H1 (cell line): ENCODE results near the gene ZBTB7A. TPM values are rescaled to one million over a fixed set of nuclear protein-coding genes. Genes with fewer than 3 reads are reported as not detected.

Experiments used
- CTCF ChIA-PET: fragments of 300-600 bp; sonication (Branson Sonifier 250); formaldehyde crosslinking; loops from one replicate; lab custom pipeline; 2021; ENCODE audit not compliant: partially characterized antibody; lab: Charles Lee
- POLR2A ChIA-PET: fragments of 300-600 bp; sonication (Branson Sonifier 250); formaldehyde crosslinking; loops from one replicate; lab custom pipeline; 2021; ENCODE audit warnings: inconsistent platforms; ENCODE audit not compliant: partially characterized antibody; lab: Charles Lee
- DNase-seq, 2 experiments: peaks; one replicate each; pipeline versions ENCODE4 v3.0.0 to v3.0.0-alpha.2; 2010 to 2022; ENCODE audit warnings: low spot score in 2 of 2, low read depth in 1 of 2, mixed read lengths in 1 of 2
- FAIRE-seq: peaks from 2 replicates; lab custom pipeline; 2011; peaks lifted over from hg19 to GRCh38; lab: Jason Lieb, UNC
- H2AFZ ChIP-seq: 2 replicates; pipeline ENCODE4 v1.8.1; 2012; ENCODE audit warnings: low read length, inconsistent platforms
- H2AK5ac ChIP-seq: 2 replicates; pipeline ENCODE4 v1.6.1; 2013; ENCODE audit warnings: low read depth, low read length
- H2BK120ac ChIP-seq: replicated peaks from 2 replicates; pipeline ENCODE3; 2013; ENCODE audit warnings: low read depth, low read length, inconsistent platforms
- H2BK12ac ChIP-seq: 2 replicates; pipeline ENCODE4 v1.6.1; 2013; ENCODE audit warnings: low read depth, low read length
- H2BK15ac ChIP-seq: 2 replicates; pipeline ENCODE4 v1.6.1; 2013; ENCODE audit warnings: low read length
- H2BK20ac ChIP-seq: 2 replicates; pipeline ENCODE4 v1.6.1; 2013; ENCODE audit warnings: low read length
- H2BK5ac ChIP-seq: 2 replicates; pipeline ENCODE4 v1.6.1; 2013; ENCODE audit warnings: low read depth, low read length
- H3K14ac ChIP-seq: 2 replicates; pipeline ENCODE4 v1.6.1; 2013; ENCODE audit warnings: inconsistent platforms; ENCODE audit not compliant: insufficient read length
- H3K18ac ChIP-seq: 2 replicates; pipeline ENCODE4 v1.6.1; 2013; ENCODE audit warnings: low read length; ENCODE audit errors: extremely low read depth
- H3K23ac ChIP-seq: 2 replicates; pipeline ENCODE4 v1.6.1; 2013; ENCODE audit warnings: inconsistent platforms; ENCODE audit not compliant: insufficient read length
- H3K23me2 ChIP-seq: 2 replicates; pipeline ENCODE4 v1.6.1; 2013; ENCODE audit warnings: low read depth, low read length
- H3K27ac ChIP-seq: 2 replicates; pipeline ENCODE4 v1.6.1; 2011; ENCODE audit warnings: low read depth, low read length, inconsistent platforms
- H3K27me3 ChIP-seq, 4 experiments: replicated peaks in 1 of 4; 1 replicate in 1 of 4; 2 replicates in 3 of 4; pipeline versions ENCODE4 v1.6.1 to v1.8.1; 2011 to 2013; ENCODE audit warnings: low read length in 3 of 4, mild to moderate bottlenecking in 3 of 4, inconsistent platforms in 2 of 4, mixed read lengths in 2 of 4, moderate library complexity in 1 of 4; ENCODE audit not compliant: control insufficient read depth in 3 of 4, insufficient read depth in 3 of 4; ENCODE audit errors: extremely low read depth in 1 of 4
- H3K36me3 ChIP-seq, 4 experiments: 2 replicates each; pipeline versions ENCODE4 v1.6.1 to v1.8.1; 2011 to 2013; ENCODE audit warnings: mild to moderate bottlenecking in 4 of 4, low read length in 3 of 4, moderate library complexity in 2 of 4, control low read depth in 1 of 4, inconsistent platforms in 1 of 4; ENCODE audit not compliant: insufficient read depth in 4 of 4, control insufficient read depth in 2 of 4
- H3K4ac ChIP-seq: replicated peaks from 2 replicates; pipeline ENCODE3; 2013; ENCODE audit warnings: low read length, low read depth, mixed read lengths, inconsistent platforms; ENCODE audit not compliant: insufficient read length
- H3K4me1 ChIP-seq, 4 experiments: replicated peaks in 1 of 4; 1 replicate in 1 of 4; 2 replicates in 3 of 4; pipeline versions ENCODE4 v1.6.1 to v1.8.1; 2011 to 2013; ENCODE audit warnings: low read length in 3 of 4, inconsistent platforms in 2 of 4, mixed read lengths in 1 of 4; ENCODE audit not compliant: insufficient read depth in 4 of 4, control insufficient read depth in 3 of 4
- H3K4me2 ChIP-seq, 2 experiments: 2 replicates each; pipeline versions ENCODE4 v1.6.1 to v1.8.1; 2011 to 2013; ENCODE audit warnings: low read depth in 2 of 2, low read length in 2 of 2, control low read depth in 1 of 2, inconsistent platforms in 1 of 2, mild to moderate bottlenecking in 1 of 2; ENCODE audit not compliant: insufficient read depth in 1 of 2
- H3K4me3 ChIP-seq, 4 experiments: fragments of 200-600, 300-600 bp in 1 of 4; sonication (generic), shearing (Covaris generic), sonication (Bioruptor Twin) in 1 of 4; 2 replicates each; pipeline versions ENCODE4 v1.5.1 to v1.8.1; 2011 to 2016; ENCODE audit warnings: low read length in 4 of 4, low read depth in 3 of 4, control low read depth in 2 of 4, inconsistent platforms in 2 of 4, mild to moderate bottlenecking in 2 of 4, mixed read lengths in 1 of 4, moderate library complexity in 1 of 4; ENCODE audit not compliant: insufficient read depth in 2 of 4; ENCODE audit errors: extremely low read depth in 1 of 4
- H3K56ac ChIP-seq: replicated peaks from 2 replicates; pipeline ENCODE3; 2013; ENCODE audit warnings: low read depth, mild to moderate bottlenecking, mixed read lengths, low read length, inconsistent platforms; ENCODE audit not compliant: insufficient read length
- H3K79me1 ChIP-seq: 2 replicates; pipeline ENCODE4 v1.6.1; 2013; ENCODE audit warnings: low read depth, low read length, control low read depth
- H3K79me2 ChIP-seq, 2 experiments: 2 replicates each; pipeline versions ENCODE4 v1.6.1 to v1.8.1; 2012 to 2013; ENCODE audit warnings: low read length in 2 of 2, mild to moderate bottlenecking in 2 of 2, inconsistent platforms in 1 of 2; ENCODE audit not compliant: insufficient read depth in 2 of 2, control insufficient read depth in 1 of 2
- H3K9ac ChIP-seq, 4 experiments: replicated peaks in 1 of 4; 1 replicate in 1 of 4; 2 replicates in 3 of 4; pipeline versions ENCODE4 v1.6.1 to v1.8.1; 2011 to 2013; ENCODE audit warnings: low read depth in 3 of 4, low read length in 3 of 4, control low read depth in 2 of 4, mild to moderate bottlenecking in 2 of 4, moderate library complexity in 2 of 4, inconsistent platforms in 1 of 4; ENCODE audit errors: extremely low read depth in 1 of 4
- H3K9me3 ChIP-seq, 2 experiments: 2 replicates each; pipeline versions ENCODE4 v1.6.1 to v1.8.1; 2012 to 2013; ENCODE audit warnings: mild to moderate bottlenecking in 2 of 2, moderate library complexity in 2 of 2, control low read depth in 1 of 2, inconsistent platforms in 1 of 2, low read depth in 1 of 2, low read length in 1 of 2, mixed read lengths in 1 of 2; ENCODE audit not compliant: insufficient read depth in 2 of 2
- H4K20me1 ChIP-seq, 2 experiments: replicated peaks in 1 of 2; 2 replicates each; pipeline versions ENCODE3 to v1.8.1; 2011 to 2013; ENCODE audit warnings: inconsistent platforms in 2 of 2, low read length in 2 of 2, mild to moderate bottlenecking in 1 of 2; ENCODE audit not compliant: insufficient read depth in 2 of 2, control insufficient read depth in 1 of 2
- H4K5ac ChIP-seq: 2 replicates; pipeline ENCODE4 v1.6.1; 2013; ENCODE audit warnings: low read length, low read depth, mixed read lengths, inconsistent platforms; ENCODE audit not compliant: insufficient read length
- H4K8ac ChIP-seq: 2 replicates; pipeline ENCODE4 v1.8.0; 2013; ENCODE audit warnings: mild to moderate bottlenecking, moderate library complexity, low read length, inconsistent platforms; ENCODE audit not compliant: insufficient read depth; ENCODE audit errors: extremely low read depth
- H4K91ac ChIP-seq: replicated peaks from 2 replicates; pipeline ENCODE3; 2013; ENCODE audit warnings: low read length, mixed read lengths, inconsistent platforms; ENCODE audit not compliant: insufficient read length
- JUN ChIP-seq: IDR thresholded peaks from 2 replicates; pipeline ENCODE4 v1.6.1; 2011; ENCODE audit warnings: low read depth, mild to moderate bottlenecking, improper control_type of control experiment, low read length
- SIRT6 ChIP-seq: IDR thresholded peaks from one replicate; pipeline ENCODE4 v1.7.1; 2012; ENCODE audit warnings: low read length, inconsistent platforms
- WGBS, 2 experiments: shearing (Covaris generic) in 1 of 2; methylation state at CpG; one replicate each; pipeline versions ENCODE4 v1.1.6 to v1.1.7; 2013 to 2015; ENCODE audit warnings: low lambda C conversion rate in 2 of 2, mixed read lengths in 2 of 2, inconsistent platforms in 1 of 2, low coverage in 1 of 2, missing lambda C conversion rate in 1 of 2; ENCODE audit not compliant: insufficient replicate concordance in 2 of 2, insufficient coverage in 1 of 2, insufficient read length in 1 of 2; ENCODE audit errors: extremely low coverage in 1 of 2, missing lambda C conversion rate in 1 of 2; 5-methylcytosine and 5-hydroxymethylcytosine counted together
- polyA plus RNA-seq, 7 experiments: library from polyadenylated mRNA; depleted of rRNA in 3 of 7; stranded (reverse) in 5 of 7; unstranded in 2 of 7; fragments of >200 nt in 5 of 7; fragments of 200-250 nt in 2 of 7; gene quantifications; 1 replicate in 5 of 7; 2 replicates in 1 of 7; 4 replicates in 1 of 7; pipeline versions ENCODE4 v1.2.1 to v1.2.3, GENCODE V29; 2011 to 2013; ENCODE audit warnings: missing spikeins in 2 of 7, mixed read lengths in 2 of 7
- total RNA-seq: library from RNA; stranded (reverse); fragmentation: NEBNext Ultra II Directional; extraction: Animal tissue kit (Norgen Biotek cat#: 25700); gene quantifications from 2 replicates; pipeline ENCODE4 v1.2.1, GENCODE V29; 2021

Gene ZBTB7A
- total and polyA plus RNA-seq, 2 of the 8 experiments (the other 6 are each of a cell fraction or from before 2014, with no cell fraction given): 5.6 to 17.8 TPM

GRCh38 chr19:4038057-4038456, 28.6 kb downstream of the ZBTB7A start:
- no peak overlapping the region for H3K4ac ChIP-seq
- DNase-seq: no peak
- no peak overlapping the region for H2AFZ ChIP-seq
- no peak overlapping the region for H2BK12ac ChIP-seq
- H3K4me1 ChIP-seq: no peaks in the 10 kb centered on the region
- H3K27ac ChIP-seq: no peak overlapping the region
- no peak overlapping the region for H3K14ac ChIP-seq
- no peak overlapping the region for H3K23ac ChIP-seq
- H3K23me2 ChIP-seq: peaks cover 9% of the 10 kb centered on the region; the same call in 1 of the 2 replicates
- no peak overlapping the region for H2BK20ac ChIP-seq
- no peak overlapping the region for H4K91ac ChIP-seq
- peaks cover 3 to 5% of the 10 kb centered on the region in 2 experiments; a peak in 1 of 4 replicates for H3K9me3 ChIP-seq
- H3K36me3 ChIP-seq: peaks cover 0 to 37% (median 22%) of the 10 kb centered on the region in 4 experiments; a peak in 6 of 8 replicates
- TF ChIP-seq SIRT6 (no peak), JUN (no peak)
- peaks cover 2 to 24% of the 10 kb centered on the region in 2 experiments for H4K20me1 ChIP-seq
- no peaks in the 10 kb centered on the region for H3K79me1 ChIP-seq
- no peak overlapping the region for H3K56ac ChIP-seq
- no peaks in the 10 kb centered on the region for H3K79me2 ChIP-seq
- no peak overlapping the region for H3K18ac ChIP-seq
- H3K9ac ChIP-seq: no peak overlapping the region
- H2AK5ac ChIP-seq: no peak overlapping the region
- H2BK15ac ChIP-seq: no peak overlapping the region
- no peak overlapping the region for H4K5ac ChIP-seq
- H3K4me2 ChIP-seq: no peak overlapping the region
- H2BK120ac ChIP-seq: no peak overlapping the region
- H4K8ac ChIP-seq: no peak overlapping the region
- 91% methylated on average over 15 of the region's 33 CpGs; no CpG with 5 or more reads in 1 of the 2 experiments for WGBS, 2 experiments
- POLR2A ChIA-PET: interaction anchor here (1.6 kb wide), 1 partner anchor 11 kb away, joined by 5 read pairs; no protein-coding TSS in a partner anchor
- CTCF ChIA-PET: no interaction called here
- no peaks in the 10 kb centered on the region for H3K27me3 ChIP-seq
- H3K4me3 ChIP-seq: no peak overlapping the region
- no peak overlapping the region for H2BK5ac ChIP-seq
- FAIRE-seq: no peak
